ENCODE data around the gene MYPN. TPM values are rescaled to one million over a fixed set of nuclear protein-coding genes. Genes with fewer than 3 reads are reported as not detected.

MYPN gene
- polyA plus RNA-seq, 4 donors: 0.04 to 0.10 (median 0.06) TPM; not detected in 1

- DNase-seq (ENCODE audit: low read depth in 4 of 4, low spot score in 2 of 4): no peak
These were observed 16.8 kb upstream of the MYPN start for GRCh38 chr10:68092512-68092911.

GRCh38 chr10:68095153-68095552, 14.1 kb upstream of the MYPN start:
- DNase-seq (ENCODE audit: low read depth in 4 of 4, low spot score in 2 of 4): no peak

GRCh38 chr10:68096913-68097516, 12.3 kb upstream of the MYPN start:
- DNase-seq (ENCODE audit: low read depth in 4 of 4, low spot score in 2 of 4): no peak

GRCh38 chr10:68099736-68100135, 9.6 kb upstream of the MYPN start:
- DNase-seq (ENCODE audit: low read depth in 4 of 4, low spot score in 2 of 4): no peak

- no peak for DNase-seq (ENCODE audit: low read depth in 4 of 4, low spot score in 2 of 4)
These were observed 8.2 kb upstream of the MYPN start for GRCh38 chr10:68101066-68101465.

- no peak for DNase-seq (ENCODE audit: low read depth in 4 of 4, low spot score in 2 of 4)
These were observed 5.9 kb upstream of the MYPN start for GRCh38 chr10:68103261-68103878.

- no peak for DNase-seq (ENCODE audit: low read depth in 4 of 4, low spot score in 2 of 4)
These were observed 5.4 kb upstream of the MYPN start for GRCh38 chr10:68103901-68104300.

- DNase-seq (ENCODE audit: low read depth in 4 of 4, low spot score in 2 of 4): no peak
These were observed 3.5 kb upstream of the MYPN start for GRCh38 chr10:68105820-68106219.

GRCh38 chr10:68106656-68107055, 2.6 kb upstream of the MYPN start:
- DNase-seq (ENCODE audit: low read depth in 4 of 4, low spot score in 2 of 4): no peak

GRCh38 chr10:68107651-68108050, 1.6 kb upstream of the MYPN start:
- DNase-seq (ENCODE audit: low read depth in 4 of 4, low spot score in 2 of 4): no peak

GRCh38 chr10:68108051-68108450, 1.2 kb upstream of the MYPN start:
- no peak for DNase-seq (ENCODE audit: low read depth in 4 of 4, low spot score in 2 of 4)

GRCh38 chr10:68108653-68109052, 635 bp upstream of the MYPN start:
- no peak for DNase-seq (ENCODE audit: low read depth in 4 of 4, low spot score in 2 of 4)

GRCh38 chr10:68110027-68110426, 739 bp downstream of the MYPN start:
- no peak for DNase-seq (ENCODE audit: low read depth in 4 of 4, low spot score in 2 of 4)

- DNase-seq (ENCODE audit: low read depth in 4 of 4, low spot score in 2 of 4): no peak
These were observed 2.3 kb downstream of the MYPN start for GRCh38 chr10:68111584-68111983.

- no peak for DNase-seq (ENCODE audit: low read depth in 4 of 4, low spot score in 2 of 4)
These were observed 3.5 kb downstream of the MYPN start for GRCh38 chr10:68112837-68113236.

- no peak for DNase-seq (ENCODE audit: low read depth in 4 of 4, low spot score in 2 of 4)
These were observed 9.4 kb downstream of the MYPN start for GRCh38 chr10:68118657-68119056.

GRCh38 chr10:68121020-68121743, 11.9 kb downstream of the MYPN start:
- DNase-seq (ENCODE audit: low read depth in 4 of 4, low spot score in 2 of 4): no peak

GRCh38 chr10:68121852-68122251, 12.6 kb downstream of the MYPN start:
- DNase-seq (ENCODE audit: low read depth in 4 of 4, low spot score in 2 of 4): no peak

- DNase-seq (ENCODE audit: low read depth in 4 of 4, low spot score in 2 of 4): no peak
These were observed 15.4 kb downstream of the MYPN start for GRCh38 chr10:68124718-68125117.

- no peak for DNase-seq (ENCODE audit: low read depth in 4 of 4, low spot score in 2 of 4)
These were observed 16.5 kb downstream of the MYPN start for GRCh38 chr10:68125772-68126171.

GRCh38 chr10:68128015-68128414, 18.7 kb downstream of the MYPN start:
- DNase-seq (ENCODE audit: low read depth in 4 of 4, low spot score in 2 of 4): no peak

- DNase-seq (ENCODE audit: low read depth in 4 of 4, low spot score in 2 of 4): no peak
These were observed 23.1 kb downstream of the MYPN start for GRCh38 chr10:68132391-68132790.

Data from left renal cortex interstitium (tissue), 4 donors.